Stimulated activated memory B cell treated with anti-CD40 and anti-IgM and Interleukin-4, amounts not matched to agents 10 μg/mL and 1 μg/mL and 100 μg/mL, for 72 hours (primary cell): ENCODE data around the gene RYR3.

ENCODE experiments used
- ATAC-seq: fragments of 150-1000 bp; cut with Tn5 transposase; 2 replicates; pipeline ENCODE4 v1.10.0; 2021
- H3K27ac Mint-ChIP-seq: one replicate; pipeline ENCODE4 v1.8.0; 2022; ENCODE audit warnings: mild to moderate bottlenecking, mixed read lengths
- H3K27me3 Mint-ChIP-seq: one replicate; pipeline ENCODE4 v1.8.0; 2022; ENCODE audit warnings: mixed read lengths
- H3K36me3 Mint-ChIP-seq: one replicate; pipeline ENCODE4 v1.8.0; 2022; ENCODE audit warnings: mixed read lengths
- H3K4me1 Mint-ChIP-seq: one replicate; pipeline ENCODE4 v1.8.0; 2022; ENCODE audit warnings: mixed read lengths
- H3K4me3 Mint-ChIP-seq: one replicate; pipeline ENCODE4 v1.8.0; 2022; ENCODE audit warnings: mild to moderate bottlenecking, moderate library complexity, mixed read lengths
- H3K9me3 Mint-ChIP-seq: one replicate; pipeline ENCODE4 v1.8.0; 2022; ENCODE audit warnings: mixed read lengths

The RYR3 gene

DNA sequence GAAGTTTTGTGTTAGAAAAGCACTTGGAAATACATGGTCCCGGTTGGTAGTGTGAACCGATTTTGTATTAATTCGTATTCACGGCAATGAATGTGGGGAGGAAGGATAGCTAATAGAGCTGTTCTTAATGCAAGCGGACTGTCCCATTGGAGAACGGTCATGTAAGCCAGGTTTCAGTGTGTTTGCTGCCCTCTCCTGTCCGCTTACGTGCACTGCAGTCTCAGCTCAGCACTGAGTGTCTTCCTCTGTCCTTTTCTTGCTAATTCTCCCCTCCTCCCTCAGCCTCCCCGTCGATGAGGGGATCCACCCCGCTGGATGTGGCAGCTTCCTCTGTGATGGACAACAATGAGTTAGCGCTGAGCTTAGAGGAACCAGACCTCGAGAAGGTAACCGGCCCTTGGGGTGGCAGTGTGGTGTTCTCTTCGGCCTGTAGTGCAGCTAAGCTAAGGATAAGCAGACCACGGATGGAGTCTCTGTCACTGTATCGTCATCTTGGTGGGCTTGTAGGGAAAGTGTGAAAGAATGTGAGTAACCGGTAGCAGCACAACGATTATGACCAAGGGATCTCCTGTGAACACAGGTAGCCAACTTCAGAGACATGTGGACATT is 390.0 kb downstream of the RYR3 start:
- no peak overlapping the region for H3K4me3 Mint-ChIP-seq
- peaks cover 7% of the 10 kb centered on the region for H3K4me1 Mint-ChIP-seq
- H3K36me3 Mint-ChIP-seq = no peaks in the 10 kb centered on the region
- H3K9me3 Mint-ChIP-seq = no peaks in the 10 kb centered on the region
- peaks cover 16% of the 10 kb centered on the region for H3K27me3 Mint-ChIP-seq
- no peak overlapping the region for H3K27ac Mint-ChIP-seq
- ATAC-seq = peak; percentile 74

DNA sequence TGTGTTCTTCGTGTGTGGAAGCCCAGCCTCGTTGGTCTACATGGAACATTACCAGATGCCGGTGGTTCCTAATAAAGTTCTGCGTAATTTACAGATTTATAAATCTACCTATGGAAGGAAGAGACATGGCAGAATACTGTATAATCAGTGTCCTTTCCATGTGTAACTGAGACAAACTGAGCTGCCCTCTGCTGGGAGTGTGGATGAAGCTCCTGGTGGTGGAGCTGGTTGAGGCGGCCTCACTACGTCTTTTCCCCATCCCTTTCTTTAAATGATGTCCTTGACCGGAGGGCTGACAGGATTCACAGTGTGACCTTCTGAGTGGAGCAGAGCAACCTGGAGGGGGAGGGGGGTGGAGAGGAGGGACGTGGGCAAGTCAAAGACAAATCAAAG is 390.5 kb downstream of the RYR3 start:
- peaks cover 11% of the 10 kb centered on the region for H3K27me3 Mint-ChIP-seq
- H3K4me1 Mint-ChIP-seq = peaks cover 7% of the 10 kb centered on the region
- no peak overlapping the region for H3K27ac Mint-ChIP-seq
- no peaks in the 10 kb centered on the region for H3K9me3 Mint-ChIP-seq
- no peak overlapping the region for H3K4me3 Mint-ChIP-seq
- H3K36me3 Mint-ChIP-seq = no peaks in the 10 kb centered on the region
- no peak for ATAC-seq

DNA sequence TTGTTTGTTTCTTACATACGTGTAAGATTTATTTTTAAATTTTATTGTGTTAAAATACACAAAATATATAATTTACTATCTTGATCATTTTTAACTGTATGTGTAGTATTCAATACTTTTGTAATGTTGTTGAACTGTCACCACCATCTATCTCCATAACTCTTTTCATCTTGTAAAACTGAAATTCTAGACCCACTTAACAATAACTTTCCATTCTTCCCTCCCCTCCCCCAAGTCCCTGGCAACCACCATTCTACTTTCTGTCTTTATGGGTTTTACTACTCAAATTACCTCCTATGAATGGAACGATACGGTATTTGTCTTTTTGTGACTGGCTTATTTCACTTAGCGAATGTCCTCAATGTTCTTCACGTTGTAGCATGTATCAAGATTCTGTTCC is 395.4 kb downstream of the RYR3 start:
- no peaks in the 10 kb centered on the region for H3K27me3 Mint-ChIP-seq
- peaks cover 6% of the 10 kb centered on the region for H3K9me3 Mint-ChIP-seq
- no peaks in the 10 kb centered on the region for H3K36me3 Mint-ChIP-seq
- H3K4me1 Mint-ChIP-seq = no peaks in the 10 kb centered on the region
- ATAC-seq = no peak
- H3K4me3 Mint-ChIP-seq = no peak overlapping the region
- no peak overlapping the region for H3K27ac Mint-ChIP-seq

DNA sequence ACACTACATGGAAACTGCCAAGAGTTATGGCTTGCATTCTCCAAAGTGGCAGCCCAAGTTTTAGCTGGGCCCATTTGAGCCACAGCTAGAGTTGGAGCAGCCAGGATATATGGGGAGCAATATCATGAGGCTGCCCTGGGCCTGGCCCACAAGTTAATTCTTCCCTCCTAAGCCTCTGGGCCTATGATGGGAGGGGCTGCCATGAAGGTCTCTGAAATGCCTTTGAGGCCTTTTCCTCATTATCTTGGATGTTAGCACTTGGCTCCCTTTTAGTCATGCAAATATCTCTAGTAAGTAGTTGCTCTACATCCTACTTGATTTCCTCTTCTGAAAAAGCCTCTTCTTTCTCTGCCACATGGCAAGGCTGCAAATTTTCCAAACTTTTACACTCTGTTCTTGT is 400.0 kb downstream of the RYR3 start:
- Mint-ChIP-seq H3K9me3 (peaks cover 15% of the 10 kb centered on the region), H3K27ac (no peak overlapping the region), H3K36me3 (no peaks in the 10 kb centered on the region), H3K27me3 (peaks cover 8% of the 10 kb centered on the region), H3K4me3 (no peak overlapping the region), H3K4me1 (no peaks in the 10 kb centered on the region)
- ATAC-seq = no peak

DNA sequence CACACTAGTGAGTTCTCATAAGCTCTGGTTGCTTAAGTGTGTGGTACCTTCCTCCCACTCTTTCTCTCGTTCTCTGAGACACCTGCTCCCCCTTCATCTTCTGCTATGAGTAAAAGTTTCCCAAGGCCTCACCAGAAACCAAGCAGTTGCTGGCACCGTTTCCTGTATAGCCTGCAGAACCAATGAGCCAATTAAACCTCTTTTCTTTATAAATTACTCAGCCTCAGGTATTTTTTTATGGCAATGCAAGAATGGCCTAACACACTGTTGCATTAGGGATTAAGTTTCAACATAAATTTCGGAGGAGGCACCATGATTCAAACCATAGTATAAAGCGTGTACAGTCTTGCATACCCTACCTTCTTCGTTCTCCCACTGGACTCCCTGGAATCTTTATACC is 405.3 kb downstream of the RYR3 start:
- Mint-ChIP-seq H3K9me3 (peaks cover 9% of the 10 kb centered on the region), H3K4me1 (no peaks in the 10 kb centered on the region), H3K27me3 (peaks cover 8% of the 10 kb centered on the region), H3K36me3 (no peaks in the 10 kb centered on the region), H3K4me3 (no peak overlapping the region), H3K27ac (no peak overlapping the region)
- ATAC-seq = no peak

DNA sequence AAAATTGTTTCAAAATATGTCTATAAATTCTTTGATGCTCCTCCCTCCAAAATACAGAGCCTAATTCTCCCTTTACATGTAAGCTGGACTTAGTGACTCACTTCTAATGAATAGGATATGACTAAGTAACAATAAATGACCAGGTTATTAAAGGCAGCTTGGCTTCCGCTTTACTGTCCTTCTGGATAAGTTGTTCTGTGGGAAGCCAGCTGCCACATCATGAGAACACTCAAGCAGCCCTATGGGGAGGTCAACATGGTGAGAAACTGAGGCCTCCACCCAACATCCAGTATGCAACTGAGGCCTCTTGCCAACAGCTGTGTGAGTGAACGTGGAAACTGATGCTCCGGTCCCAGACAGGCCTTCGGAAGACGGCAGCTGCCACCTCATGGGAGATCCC is 410.2 kb downstream of the RYR3 start:
- H3K4me3 Mint-ChIP-seq = no peak overlapping the region
- peaks cover 23% of the 10 kb centered on the region for H3K4me1 Mint-ChIP-seq
- H3K27me3 Mint-ChIP-seq = no peaks in the 10 kb centered on the region
- no peaks in the 10 kb centered on the region for H3K36me3 Mint-ChIP-seq
- no peak for ATAC-seq
- H3K27ac Mint-ChIP-seq = no peak overlapping the region
- H3K9me3 Mint-ChIP-seq = no peaks in the 10 kb centered on the region

DNA sequence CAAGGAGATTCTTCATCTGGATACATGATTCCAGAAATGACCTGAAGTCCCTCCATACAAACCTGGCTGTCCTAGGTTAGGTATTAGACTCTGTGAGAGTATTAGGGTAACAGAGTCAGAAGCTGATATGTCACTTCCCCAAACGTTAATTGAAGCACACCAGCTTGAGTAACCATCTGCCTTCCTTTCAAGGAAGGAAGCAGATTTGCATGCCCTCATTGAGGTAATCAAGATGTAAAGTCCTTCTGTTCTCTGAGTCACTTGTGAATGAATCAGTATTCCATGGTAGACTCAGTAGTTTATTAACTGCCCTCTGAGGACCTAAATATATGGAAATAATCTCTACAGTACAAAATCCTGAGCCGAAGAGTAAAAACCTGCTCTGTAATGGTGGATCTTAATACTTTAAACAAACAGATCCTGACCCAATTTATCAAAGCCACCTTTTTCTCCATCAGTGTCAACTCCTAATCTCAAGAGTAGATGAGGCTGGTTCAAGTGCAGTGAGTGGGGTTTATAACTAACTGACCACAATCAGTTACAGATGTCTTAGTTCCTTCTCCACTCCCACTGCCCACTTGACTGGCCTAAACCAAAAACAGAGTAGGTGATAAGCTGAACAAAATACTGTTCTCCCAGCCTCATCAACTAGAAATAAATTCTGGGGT is 411.4 kb downstream of the RYR3 start:
- Mint-ChIP-seq H3K27me3 (no peaks in the 10 kb centered on the region), H3K4me3 (no peak overlapping the region), H3K4me1 (peaks cover 23% of the 10 kb centered on the region), H3K27ac (no peak overlapping the region), H3K36me3 (no peaks in the 10 kb centered on the region), H3K9me3 (no peaks in the 10 kb centered on the region)
- ATAC-seq = peak; percentile 80

DNA sequence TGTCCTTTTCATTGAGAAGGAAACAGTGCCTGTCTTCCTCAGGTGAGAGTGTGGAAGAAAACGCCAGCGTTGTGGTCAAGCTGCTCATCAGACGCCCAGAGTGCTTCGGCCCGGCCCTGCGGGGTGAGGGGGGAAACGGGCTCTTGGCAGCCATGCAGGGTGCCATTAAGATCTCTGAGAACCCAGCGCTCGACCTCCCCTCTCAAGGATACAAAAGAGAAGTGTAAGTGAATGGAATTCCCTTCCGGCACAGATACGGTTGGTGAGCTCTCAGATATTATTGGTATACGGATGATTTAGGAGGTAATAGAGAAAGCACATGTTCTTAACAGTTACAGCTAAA is 411.9 kb downstream of the RYR3 start:
- Mint-ChIP-seq H3K4me1 (peaks cover 23% of the 10 kb centered on the region), H3K27me3 (no peaks in the 10 kb centered on the region), H3K36me3 (no peaks in the 10 kb centered on the region), H3K9me3 (no peaks in the 10 kb centered on the region), H3K4me3 (no peak overlapping the region), H3K27ac (no peak overlapping the region)
- ATAC-seq = no peak

DNA sequence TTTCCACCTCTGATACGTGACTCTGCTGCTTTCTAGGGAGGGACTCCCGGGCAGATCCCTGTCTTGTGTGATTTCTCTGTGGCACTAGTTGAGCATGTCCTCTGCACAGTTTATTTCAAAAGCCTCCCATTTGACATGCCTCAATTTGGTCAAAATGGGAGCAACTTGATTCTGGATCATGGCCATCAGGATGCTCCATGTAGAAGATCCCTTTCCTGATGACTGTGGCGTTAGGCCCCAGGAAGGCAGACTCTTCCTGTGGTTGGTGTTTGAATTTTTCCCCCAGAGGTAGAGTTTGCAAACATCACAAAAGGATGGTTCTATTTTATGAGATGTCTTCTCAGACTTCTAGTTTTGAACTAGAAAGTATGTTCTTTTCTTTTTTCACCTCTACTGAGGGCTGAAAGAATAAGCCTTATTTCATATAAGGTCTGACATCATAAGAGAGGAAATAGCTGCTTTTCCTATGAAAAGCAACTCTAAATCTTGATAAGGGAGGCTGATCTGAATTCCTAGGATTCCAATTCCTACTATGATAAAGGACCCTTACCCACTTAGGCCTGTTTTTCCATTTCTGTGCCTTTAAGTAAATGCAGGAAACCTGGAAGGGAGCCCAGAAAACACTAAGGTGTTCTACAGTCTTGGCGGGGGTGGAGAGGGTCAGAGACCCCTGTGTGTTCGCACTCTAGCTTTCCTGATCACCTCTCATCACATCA is 413.7 kb downstream of the RYR3 start:
- no peaks in the 10 kb centered on the region for H3K27me3 Mint-ChIP-seq
- H3K27ac Mint-ChIP-seq = no peak overlapping the region

DNA sequence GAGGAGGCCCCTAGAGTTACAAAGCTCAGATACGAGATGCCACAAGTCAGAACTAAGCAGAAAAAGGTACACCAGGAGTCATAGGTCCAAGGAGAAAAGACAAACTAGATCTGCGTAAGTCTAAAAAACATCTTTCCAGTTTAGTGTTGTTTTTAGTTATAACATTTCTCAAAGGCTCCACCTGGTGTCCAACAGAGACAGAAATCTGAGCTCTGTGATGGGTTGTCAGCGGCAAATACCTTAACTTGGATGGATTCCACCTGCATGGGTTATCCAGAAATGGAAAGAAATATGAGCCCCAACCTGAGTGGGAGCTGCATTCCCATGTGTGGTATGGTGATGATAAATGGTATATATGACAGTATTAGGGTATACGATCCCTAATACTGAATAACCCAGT is 418.9 kb downstream of the RYR3 start:
- no peaks in the 10 kb centered on the region for H3K9me3 Mint-ChIP-seq
- no peak overlapping the region for H3K4me3 Mint-ChIP-seq
- H3K27me3 Mint-ChIP-seq = no peaks in the 10 kb centered on the region
- peaks cover 11% of the 10 kb centered on the region for H3K4me1 Mint-ChIP-seq
- no peak for ATAC-seq
- no peaks in the 10 kb centered on the region for H3K36me3 Mint-ChIP-seq
- H3K27ac Mint-ChIP-seq = no peak overlapping the region

More for the DNA sequence above, 413.7 kb downstream of the RYR3 start:
- H3K4me1 Mint-ChIP-seq = peaks cover 23% of the 10 kb centered on the region
- H3K4me3 Mint-ChIP-seq = no peak overlapping the region
- ATAC-seq = no peak
- no peaks in the 10 kb centered on the region for H3K36me3 Mint-ChIP-seq
- no peaks in the 10 kb centered on the region for H3K9me3 Mint-ChIP-seq

DNA sequence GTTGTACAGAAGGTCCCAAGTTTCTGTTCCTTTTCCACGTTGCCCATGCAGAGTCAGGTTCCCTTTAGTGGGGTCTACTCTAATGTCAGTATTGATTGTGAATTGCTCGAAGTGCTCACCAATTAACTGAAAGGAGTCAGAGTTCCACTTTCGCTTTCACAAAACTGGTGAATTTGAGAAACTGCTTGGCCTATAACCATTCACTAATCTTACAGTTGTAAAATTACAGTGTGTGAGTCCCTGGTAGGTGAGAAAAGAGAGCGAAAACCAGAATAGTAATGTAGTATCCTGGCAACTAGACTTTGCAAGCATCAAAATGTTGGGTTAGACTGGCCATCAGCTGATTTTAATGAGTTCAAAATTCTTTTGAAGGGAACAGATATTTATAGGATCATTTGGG is 420.0 kb downstream of the RYR3 start:
- Mint-ChIP-seq H3K4me3 (no peak overlapping the region), H3K4me1 (peaks cover 11% of the 10 kb centered on the region), H3K27ac (no peak overlapping the region), H3K36me3 (no peaks in the 10 kb centered on the region), H3K27me3 (no peaks in the 10 kb centered on the region), H3K9me3 (no peaks in the 10 kb centered on the region)
- ATAC-seq = no peak

DNA sequence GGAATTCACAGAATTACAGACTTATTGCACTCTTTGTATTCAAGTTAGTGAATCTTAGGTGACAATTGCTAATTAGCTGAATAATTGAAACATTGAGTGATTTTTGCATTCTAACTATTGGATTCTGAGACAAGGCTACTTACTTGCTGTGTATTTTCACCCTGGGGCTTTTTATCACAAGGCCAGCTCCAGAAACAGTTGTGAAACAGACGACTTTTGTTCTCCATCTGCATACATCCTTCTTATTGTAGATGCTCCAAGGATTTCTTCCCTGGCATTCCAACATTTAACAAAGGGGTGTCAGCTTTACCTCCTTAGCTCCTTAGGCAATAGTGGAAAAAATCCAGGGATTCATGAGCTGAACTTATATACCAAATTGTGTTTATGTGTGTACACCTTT is 424.4 kb downstream of the RYR3 start:
- no peak for ATAC-seq
- H3K27ac Mint-ChIP-seq = no peak overlapping the region
- no peak overlapping the region for H3K4me3 Mint-ChIP-seq
- peaks cover 18% of the 10 kb centered on the region for H3K4me1 Mint-ChIP-seq
- no peaks in the 10 kb centered on the region for H3K36me3 Mint-ChIP-seq
- no peaks in the 10 kb centered on the region for H3K27me3 Mint-ChIP-seq
- no peaks in the 10 kb centered on the region for H3K9me3 Mint-ChIP-seq

DNA sequence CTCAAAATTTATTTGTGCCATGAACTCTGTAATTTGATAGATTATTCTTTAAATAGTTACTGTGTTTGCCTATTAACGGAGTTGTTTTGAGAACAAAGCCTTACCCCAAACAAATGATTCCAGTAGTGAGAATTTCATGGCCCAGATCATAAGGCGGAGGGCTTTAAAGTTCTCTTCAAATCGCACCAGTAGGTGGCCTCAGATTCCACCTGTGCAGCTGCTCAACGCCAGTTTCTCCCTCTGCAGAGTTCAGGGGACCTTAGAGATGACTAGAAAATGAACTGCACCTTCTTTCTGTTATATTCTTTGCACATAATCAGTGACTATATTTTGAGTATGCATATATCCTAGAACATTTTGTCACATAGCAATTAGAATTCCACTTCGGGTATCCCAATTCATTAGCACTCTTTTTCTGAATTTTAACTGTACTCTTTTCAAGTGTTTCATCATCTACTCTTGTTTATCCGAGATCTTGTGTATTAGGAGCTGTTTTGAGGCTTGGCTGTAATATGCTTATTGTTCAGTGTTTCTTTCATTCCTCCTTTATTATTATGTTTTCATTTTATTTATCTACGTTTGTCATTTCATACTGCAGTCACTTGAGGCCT is 425.0 kb downstream of the RYR3 start:
- Mint-ChIP-seq H3K36me3 (no peaks in the 10 kb centered on the region), H3K4me1 (peaks cover 14% of the 10 kb centered on the region), H3K27ac (no peak overlapping the region), H3K27me3 (no peaks in the 10 kb centered on the region), H3K4me3 (no peak overlapping the region), H3K9me3 (no peaks in the 10 kb centered on the region)
- ATAC-seq = peak; percentile 55

DNA sequence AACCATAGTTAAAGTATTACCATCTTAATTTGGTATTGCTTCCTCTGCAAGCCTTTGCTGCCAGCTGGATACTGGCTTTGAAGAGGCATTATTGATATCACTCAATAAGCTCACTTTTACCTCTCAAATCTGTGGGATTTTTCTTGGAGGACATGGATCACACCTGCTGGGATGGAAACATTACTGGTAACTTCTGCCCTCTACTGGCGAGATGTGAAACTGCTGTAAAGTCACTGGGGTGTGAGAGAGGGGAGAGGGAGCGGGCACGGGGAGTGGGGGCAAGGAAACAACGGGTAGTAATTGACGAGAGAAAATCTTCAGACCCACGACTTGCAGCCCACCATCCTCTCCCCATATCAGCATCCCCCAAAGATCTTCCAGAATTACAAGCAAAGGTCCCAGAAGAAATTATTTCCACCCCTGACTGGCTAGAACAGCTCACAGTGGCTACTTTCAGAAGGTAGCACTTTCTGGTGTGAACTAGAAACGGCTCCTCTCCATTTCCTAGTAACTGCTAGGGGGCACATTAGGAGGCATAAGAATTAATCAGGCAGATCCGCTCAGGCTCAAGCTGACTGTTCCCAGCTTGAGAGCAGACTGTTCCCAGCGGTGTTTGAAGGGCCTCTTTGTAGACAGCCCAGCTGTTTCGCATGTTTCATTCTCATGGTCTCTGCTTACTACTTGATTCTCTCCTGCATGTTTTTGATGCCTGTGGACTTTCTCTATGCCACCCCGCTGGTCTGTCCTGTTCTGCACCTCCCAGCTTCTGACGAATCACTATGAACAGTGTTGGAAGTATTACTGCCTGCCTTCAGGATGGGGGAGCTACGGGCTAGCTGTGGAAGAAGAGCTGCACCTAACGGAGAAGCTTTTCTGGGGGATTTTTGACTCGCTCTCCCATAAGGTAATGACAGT is 427.2 kb downstream of the RYR3 start:
- no peak for ATAC-seq

More for the DNA sequence above, 427.2 kb downstream of the RYR3 start:
- no peaks in the 10 kb centered on the region for H3K27me3 Mint-ChIP-seq
- no peaks in the 10 kb centered on the region for H3K36me3 Mint-ChIP-seq
- no peaks in the 10 kb centered on the region for H3K9me3 Mint-ChIP-seq
- peaks cover 7% of the 10 kb centered on the region for H3K4me1 Mint-ChIP-seq
- H3K4me3 Mint-ChIP-seq = no peak overlapping the region
- no peak overlapping the region for H3K27ac Mint-ChIP-seq
